ENCODE results near the gene PTPRZ1.

DNA sequence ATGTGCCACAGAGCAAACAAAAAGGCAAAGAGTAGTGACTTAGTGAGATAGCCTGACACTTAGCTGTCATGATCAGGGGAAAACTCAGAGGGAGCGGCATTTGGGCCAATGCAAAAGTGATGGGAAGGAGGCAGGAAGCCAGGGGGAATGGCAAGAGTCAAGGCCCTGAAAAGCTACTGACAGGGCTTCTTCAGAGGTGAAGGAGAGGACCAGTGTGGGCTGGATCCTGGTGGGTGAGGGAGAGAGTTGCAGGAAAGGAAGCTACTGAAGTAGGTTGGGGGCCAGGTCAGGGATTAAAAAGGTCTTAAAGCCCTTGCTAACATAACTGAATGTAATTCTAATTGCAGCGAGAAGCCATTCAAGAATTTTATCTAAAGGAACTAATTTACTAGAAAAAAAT lies 154.1 kb downstream of the PTPRZ1 start:
- TF ChIP-seq, protein P1, sequence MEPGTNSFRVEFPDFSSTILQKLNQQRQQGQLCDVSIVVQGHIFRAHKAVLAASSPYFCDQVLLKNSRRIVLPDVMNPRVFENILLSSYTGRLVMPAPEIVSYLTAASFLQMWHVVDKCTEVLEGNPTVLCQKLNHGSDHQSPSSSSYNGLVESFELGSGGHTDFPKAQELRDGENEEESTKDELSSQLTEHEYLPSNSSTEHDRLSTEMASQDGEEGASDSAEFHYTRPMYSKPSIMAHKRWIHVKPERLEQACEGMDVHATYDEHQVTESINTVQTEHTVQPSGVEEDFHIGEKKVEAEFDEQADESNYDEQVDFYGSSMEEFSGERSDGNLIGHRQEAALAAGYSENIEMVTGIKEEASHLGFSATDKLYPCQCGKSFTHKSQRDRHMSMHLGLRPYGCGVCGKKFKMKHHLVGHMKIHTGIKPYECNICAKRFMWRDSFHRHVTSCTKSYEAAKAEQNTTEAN (CRISPR knock-in tag; conservative IDR thresholded peaks at IDR 0.05) = no peak
- no peak for TF ChIP-seq TCF7 (IDR thresholded peaks at IDR 0.05; ENCODE audit: low read depth)
- TF ChIP-seq ZNF260 (CRISPR knock-in tag; IDR thresholded peaks at IDR 0.05; ENCODE audit: borderline replicate concordance, low read depth) = no peak
